ENCODE measurements around the gene RAMP3.

GRCh38 chr7:45133877-45134276, 23.7 kb upstream of the RAMP3 start:
- TF ChIP-seq CTCF (IDR thresholded peaks at IDR 0.05) (no peak), POLR2AphosphoS5 (IDR thresholded peaks at IDR 0.05) (no peak)
